Measurements from ENCODE around the gene TXNRD2.

TXNRD2 gene

GRCh38 chr22:19962909-19963806 lies 21.5 kb upstream of the TXNRD2 start:
- H3K36me3 ChIP-seq (ENCODE audit: insufficient read depth, insufficient read length, low read length) = peaks cover 61% of the 10 kb centered on the region
- H3K4me1 ChIP-seq (ENCODE audit: insufficient read depth, insufficient read length) = peaks cover 20% of the 10 kb centered on the region
- no peak for TF ChIP-seq ZNF274 (IDR thresholded peaks at IDR 0.05; ENCODE audit: low read depth, low read length)
- no peak for TF ChIP-seq YY1 (IDR thresholded peaks at IDR 0.05; ENCODE audit: insufficient read depth, insufficient read length)
- TF ChIP-seq SUZ12 (IDR thresholded peaks at IDR 0.05; ENCODE audit: extremely low read depth, insufficient read depth, insufficient read length) = no peak
- H3K27me3 ChIP-seq (ENCODE audit: insufficient read depth, insufficient read length) = no peaks in the 10 kb centered on the region
- no peak overlapping the region for H3K9ac ChIP-seq (ENCODE audit: insufficient read length, low read depth)
- H3K9me3 ChIP-seq (ENCODE audit: insufficient read depth, low read length) = no peaks in the 10 kb centered on the region
- no peak for DNase-seq (ENCODE audit: low read depth, low spot score)
- no peak overlapping the region for H3K4me3 ChIP-seq (ENCODE audit: insufficient read length, low read depth)

GRCh38 chr22:19962246-19962908 lies 20.8 kb upstream of the TXNRD2 start:
- TF ChIP-seq SUZ12 (IDR thresholded peaks at IDR 0.05; ENCODE audit: extremely low read depth, insufficient read depth, insufficient read length) (no peak), YY1 (IDR thresholded peaks at IDR 0.05; ENCODE audit: insufficient read depth, insufficient read length) (no peak), ZNF274 (IDR thresholded peaks at IDR 0.05; ENCODE audit: low read depth, low read length) (no peak)
- Histone ChIP-seq H3K9me3 (ENCODE audit: insufficient read depth, low read length) (no peaks in the 10 kb centered on the region), H3K36me3 (ENCODE audit: insufficient read depth, insufficient read length, low read length) (peaks cover 57% of the 10 kb centered on the region), H3K4me1 (ENCODE audit: insufficient read depth, insufficient read length) (peaks cover 20% of the 10 kb centered on the region), H3K4me3 (ENCODE audit: insufficient read length, low read depth) (no peak overlapping the region), H3K27me3 (ENCODE audit: insufficient read depth, insufficient read length) (no peaks in the 10 kb centered on the region), H3K9ac (ENCODE audit: insufficient read length, low read depth) (peak overlapping the region; percentile 61)
- DNase-seq (ENCODE audit: low read depth, low spot score) = peak; percentile 80

- H3K4me1 ChIP-seq (ENCODE audit: insufficient read depth, insufficient read length) = peaks cover 20% of the 10 kb centered on the region
- peaks cover 56% of the 10 kb centered on the region for H3K36me3 ChIP-seq (ENCODE audit: insufficient read depth, insufficient read length, low read length)
- H3K4me3 ChIP-seq (ENCODE audit: insufficient read length, low read depth) = no peak overlapping the region
- no peak for DNase-seq (ENCODE audit: low read depth, low spot score)
- no peaks in the 10 kb centered on the region for H3K9me3 ChIP-seq (ENCODE audit: insufficient read depth, low read length)
- H3K27me3 ChIP-seq (ENCODE audit: insufficient read depth, insufficient read length) = no peaks in the 10 kb centered on the region
- H3K9ac ChIP-seq (ENCODE audit: insufficient read length, low read depth) = no peak overlapping the region
- TF ChIP-seq SUZ12 (IDR thresholded peaks at IDR 0.05; ENCODE audit: extremely low read depth, insufficient read depth, insufficient read length) = no peak
Measured at GRCh38 chr22:19961868-19962245, 20.2 kb upstream of the TXNRD2 start.

- DNase-seq (ENCODE audit: low read depth, low spot score) = no peak
- H3K4me1 ChIP-seq (ENCODE audit: insufficient read depth, insufficient read length) = peaks cover 20% of the 10 kb centered on the region
- no peak overlapping the region for H3K9ac ChIP-seq (ENCODE audit: insufficient read length, low read depth)
- peaks cover 50% of the 10 kb centered on the region for H3K36me3 ChIP-seq (ENCODE audit: insufficient read depth, insufficient read length, low read length)
- no peaks in the 10 kb centered on the region for H3K27me3 ChIP-seq (ENCODE audit: insufficient read depth, insufficient read length)
- no peak overlapping the region for H3K4me3 ChIP-seq (ENCODE audit: insufficient read length, low read depth)
- TF ChIP-seq ZNF274 (IDR thresholded peaks at IDR 0.05; ENCODE audit: low read depth, low read length) = no peak
- no peak for TF ChIP-seq SUZ12 (IDR thresholded peaks at IDR 0.05; ENCODE audit: extremely low read depth, insufficient read depth, insufficient read length)
- no peak for TF ChIP-seq YY1 (IDR thresholded peaks at IDR 0.05; ENCODE audit: insufficient read depth, insufficient read length)
- no peaks in the 10 kb centered on the region for H3K9me3 ChIP-seq (ENCODE audit: insufficient read depth, low read length)
Measured at GRCh38 chr22:19961201-19961580, 19.6 kb upstream of the TXNRD2 start.

DNA sequence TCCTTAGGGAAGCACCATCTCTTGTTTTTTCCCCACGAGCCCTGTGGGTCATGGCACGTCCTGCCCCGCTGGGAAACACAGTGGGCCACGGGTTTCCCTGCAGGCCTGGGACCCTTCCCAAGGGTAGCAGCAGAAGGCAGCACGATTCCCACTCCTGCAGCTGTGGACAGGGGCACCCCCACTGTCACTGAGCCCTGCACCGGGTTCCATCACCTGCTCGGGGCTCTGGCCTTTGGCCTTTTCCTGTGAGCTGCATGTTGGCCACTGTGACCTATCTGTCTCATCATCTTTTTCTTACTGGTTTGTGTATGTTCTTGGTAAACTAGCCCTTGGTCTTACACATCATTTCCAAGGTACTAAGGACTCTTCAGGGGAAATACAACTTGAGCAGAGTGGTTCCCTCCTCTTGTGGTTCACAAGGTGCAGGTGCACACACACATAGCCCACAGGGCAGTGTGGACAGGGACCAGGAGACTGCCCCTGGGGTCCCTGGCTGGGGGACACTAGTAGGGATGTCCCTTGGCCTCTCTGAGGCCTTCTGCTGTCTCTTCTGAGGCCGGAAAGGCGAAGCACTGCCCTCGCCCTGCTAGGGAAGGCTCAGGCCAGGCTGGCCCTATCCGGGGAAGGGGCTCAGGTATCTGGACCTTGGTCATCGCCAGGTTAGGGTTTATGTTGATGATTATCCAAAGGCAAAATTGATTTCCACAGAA lies 19.0 kb upstream of the TXNRD2 start:
- H3K36me3 ChIP-seq (ENCODE audit: insufficient read depth, insufficient read length, low read length) = peaks cover 47% of the 10 kb centered on the region
- no peak overlapping the region for H3K4me3 ChIP-seq (ENCODE audit: insufficient read length, low read depth)
- TF ChIP-seq SUZ12 (IDR thresholded peaks at IDR 0.05; ENCODE audit: extremely low read depth, insufficient read depth, insufficient read length) (no peak), ZNF274 (IDR thresholded peaks at IDR 0.05; ENCODE audit: low read depth, low read length) (no peak), YY1 (IDR thresholded peaks at IDR 0.05; ENCODE audit: insufficient read depth, insufficient read length) (no peak)
- DNase-seq (ENCODE audit: low read depth, low spot score) = no peak
- no peaks in the 10 kb centered on the region for H3K9me3 ChIP-seq (ENCODE audit: insufficient read depth, low read length)
- peaks cover 20% of the 10 kb centered on the region for H3K4me1 ChIP-seq (ENCODE audit: insufficient read depth, insufficient read length)
- no peak overlapping the region for H3K9ac ChIP-seq (ENCODE audit: insufficient read length, low read depth)
- no peaks in the 10 kb centered on the region for H3K27me3 ChIP-seq (ENCODE audit: insufficient read depth, insufficient read length)

GRCh38 chr22:19959587-19960490 lies 18.2 kb upstream of the TXNRD2 start:
- Histone ChIP-seq H3K27me3 (ENCODE audit: insufficient read depth, insufficient read length) (no peaks in the 10 kb centered on the region), H3K9ac (ENCODE audit: insufficient read length, low read depth) (peak overlapping the region; percentile 32), H3K4me1 (ENCODE audit: insufficient read depth, insufficient read length) (peaks cover 20% of the 10 kb centered on the region), H3K4me3 (ENCODE audit: insufficient read length, low read depth) (no peak overlapping the region), H3K36me3 (ENCODE audit: insufficient read depth, insufficient read length, low read length) (peaks cover 49% of the 10 kb centered on the region), H3K9me3 (ENCODE audit: insufficient read depth, low read length) (no peaks in the 10 kb centered on the region)
- no peak for DNase-seq (ENCODE audit: low read depth, low spot score)
- TF ChIP-seq SUZ12 (IDR thresholded peaks at IDR 0.05; ENCODE audit: extremely low read depth, insufficient read depth, insufficient read length) = no peak
- no peak for TF ChIP-seq YY1 (IDR thresholded peaks at IDR 0.05; ENCODE audit: insufficient read depth, insufficient read length)
- TF ChIP-seq ZNF274 (IDR thresholded peaks at IDR 0.05; ENCODE audit: low read depth, low read length) = no peak

All from NT2/D1 (cell line).